Inflammatory macrophage treated with lipopolysaccharide for 1 hour (primary cell): ENCODE data around the gene GPHB5.
A peak's percentile ranks its signal among the peaks of the same experiment; 100 is the strongest.
"Not testable (repeated sequence)": the region's sequence is repeated elsewhere in the genome, so short reads cannot be mapped to it uniquely, and the experiment has no call there.

Experiments used
- DNase-seq, 2 donors: peaks; one replicate each; pipeline ENCODE4 v3.0.0-alpha.2; 2020 to 2022

GPHB5 gene

DNA sequence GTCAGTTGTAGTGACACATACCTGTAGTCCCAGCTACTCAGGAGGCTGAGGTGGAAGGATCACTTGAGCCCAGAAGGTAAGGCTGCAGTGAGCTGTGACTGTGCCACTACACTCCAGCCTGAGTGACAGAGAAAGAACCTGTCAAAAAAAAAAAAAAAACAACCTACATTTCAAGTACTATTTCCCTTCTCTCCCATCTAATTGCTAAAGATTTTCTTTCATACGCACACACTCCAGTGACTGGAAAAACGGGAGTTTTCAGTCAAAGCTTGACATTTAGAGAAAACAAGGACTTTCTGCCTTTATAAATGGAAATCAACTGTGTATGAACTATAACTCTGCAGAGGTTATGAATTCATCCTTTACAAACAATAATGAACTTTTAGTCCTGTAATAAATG lies 25.9 kb downstream of the GPHB5 start:
- DNase-seq, result no peak

DNA sequence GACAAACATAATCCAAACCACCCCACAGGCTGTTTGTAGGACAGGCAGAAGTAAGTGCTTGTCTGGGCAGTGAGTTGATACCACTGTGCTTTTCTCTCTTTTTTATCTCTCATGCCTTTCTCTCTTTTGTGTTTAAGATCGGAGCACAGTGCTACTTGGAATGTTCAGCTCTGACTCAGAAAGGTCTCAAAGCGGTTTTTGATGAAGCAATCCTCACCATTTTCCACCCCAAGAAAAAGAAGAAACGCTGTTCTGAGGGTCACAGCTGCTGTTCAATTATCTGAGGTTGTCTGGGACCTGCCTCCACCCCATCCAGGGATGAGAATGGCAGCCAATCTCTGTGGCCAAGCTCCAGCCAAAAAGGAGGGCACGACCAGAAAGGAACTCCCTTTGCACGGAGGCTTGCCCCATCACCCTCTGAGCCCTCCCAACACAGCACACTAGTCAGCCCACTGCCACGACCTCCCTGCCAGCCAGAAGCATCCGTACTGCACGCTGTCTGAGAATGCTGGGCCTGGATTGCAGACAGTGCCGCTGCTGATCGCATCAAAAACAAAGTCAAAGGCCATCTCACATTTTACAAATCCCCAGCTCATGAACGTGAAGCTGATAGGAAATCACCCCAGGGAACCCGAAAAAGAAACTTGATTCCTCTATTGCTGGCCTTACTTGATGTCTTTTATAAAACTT lies 27.8 kb downstream of the GPHB5 start:
- DNase-seq, result no peak

- no peak for DNase-seq
Observed at GRCh38 chr14:63288853-63289252, 29.9 kb downstream of the GPHB5 start.

GRCh38 chr14:63287666-63288483 lies 30.9 kb downstream of the GPHB5 start:
- DNase-seq, result no peak

- DNase-seq, result no peak
Observed at GRCh38 chr14:63286071-63286470, 32.7 kb downstream of the GPHB5 start.

DNA sequence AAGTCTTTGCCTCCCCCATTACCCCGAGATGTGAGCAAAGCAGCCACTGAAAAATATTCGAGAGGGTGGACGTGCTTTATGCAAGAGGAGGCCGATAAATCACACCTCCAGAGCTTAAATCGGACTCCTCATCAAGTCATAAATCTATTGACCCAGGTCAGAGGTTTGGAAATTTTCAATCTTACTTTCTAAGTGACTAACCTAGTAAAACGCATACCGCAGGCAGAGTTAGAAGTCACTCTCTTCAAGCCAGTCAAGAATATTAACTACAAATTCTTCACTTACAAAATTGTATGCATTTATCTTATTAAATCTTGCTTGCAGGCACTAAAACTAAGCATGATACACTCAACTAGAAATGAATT lies 34.9 kb downstream of the GPHB5 start:
- DNase-seq, result no peak

- no peak for DNase-seq
Observed at GRCh38 chr14:63282997-63283883, 35.5 kb downstream of the GPHB5 start.

DNA sequence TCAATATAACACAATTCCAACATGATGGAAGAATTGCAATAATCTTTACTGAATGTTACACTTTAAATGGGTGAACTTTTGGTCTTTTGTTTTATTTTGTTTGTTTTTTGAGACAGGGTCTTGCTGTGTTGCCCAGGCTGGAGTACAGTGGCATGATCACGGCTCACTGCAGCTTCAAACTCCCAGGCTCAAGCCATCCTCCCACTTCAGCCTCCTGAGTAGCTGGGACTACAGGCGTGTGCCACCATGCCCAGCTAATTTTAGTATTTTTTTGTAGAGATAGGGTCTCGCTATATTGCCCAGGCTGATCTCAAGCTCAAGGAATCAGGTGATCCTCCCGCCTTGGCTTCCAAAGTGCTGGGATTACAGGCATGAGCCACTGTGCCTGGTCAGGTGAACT lies 38.8 kb downstream of the GPHB5 start:
- not testable (repeated sequence) for DNase-seq

- no peak for DNase-seq
Observed at GRCh38 chr14:63277591-63278183, 41.0 kb downstream of the GPHB5 start.

DNA sequence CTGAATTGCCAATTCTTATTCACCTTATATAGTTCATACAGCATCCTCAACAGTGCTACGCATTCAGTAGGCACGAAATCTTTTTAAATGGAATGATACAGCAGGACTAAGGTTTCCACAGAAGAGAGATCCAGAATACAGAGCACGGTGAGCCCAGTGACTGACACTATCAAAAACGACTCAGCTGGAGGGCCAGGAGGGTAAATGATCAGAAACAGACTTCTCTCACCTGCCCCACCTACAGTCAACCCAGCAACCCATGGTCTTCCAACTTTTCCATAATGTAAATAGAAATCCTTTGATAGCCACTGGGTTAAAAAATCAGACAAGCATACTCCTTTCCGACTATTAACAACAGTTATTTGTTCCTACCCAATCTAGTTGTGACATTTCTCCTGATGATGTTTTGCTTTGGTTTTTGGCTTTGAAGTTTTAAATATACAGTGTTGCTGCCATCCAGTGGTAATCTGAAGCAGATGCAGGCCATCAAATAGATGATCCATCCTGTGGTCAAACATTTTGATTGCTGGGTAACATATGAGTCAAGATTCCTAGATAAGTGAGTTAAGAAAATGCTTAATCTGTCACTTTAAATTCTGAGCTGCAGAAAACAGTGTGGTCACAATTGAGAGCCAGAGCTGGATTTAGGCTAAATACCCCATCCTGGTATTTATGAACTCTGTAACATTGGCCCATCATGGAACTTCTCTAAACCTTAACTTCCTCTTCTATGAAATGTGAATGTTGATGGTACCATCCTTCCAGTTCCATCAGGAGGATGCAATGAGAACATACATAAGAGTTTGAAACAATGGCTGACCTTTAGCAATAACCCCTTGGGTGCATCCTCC lies 42.0 kb downstream of the GPHB5 start:
- DNase-seq, result peak in 1 of 2 donors; percentile 49

- DNase-seq, result no peak
Observed at GRCh38 chr14:63276016-63276415, 42.7 kb downstream of the GPHB5 start.

- DNase-seq, result no peak
Observed at GRCh38 chr14:63275611-63276010, 43.1 kb downstream of the GPHB5 start.

- no peak for DNase-seq
Observed at GRCh38 chr14:63273717-63274655, 44.7 kb downstream of the GPHB5 start.

GRCh38 chr14:63273129-63273528 lies 45.6 kb downstream of the GPHB5 start:
- DNase-seq, result no peak

GRCh38 chr14:63269561-63270225 lies 49.0 kb downstream of the GPHB5 start:
- no peak for DNase-seq

GRCh38 chr14:63268771-63269170 lies 50.0 kb downstream of the GPHB5 start:
- DNase-seq, result no peak

- DNase-seq, result no peak
Observed at GRCh38 chr14:63267171-63267570, 51.6 kb downstream of the GPHB5 start.

GRCh38 chr14:63266106-63266505 lies 52.6 kb downstream of the GPHB5 start:
- DNase-seq, result no peak
